GM23338 (cell line): ENCODE measurements around the gene BARX1. TPM values are rescaled to one million over a fixed set of nuclear protein-coding genes. Genes with fewer than 3 reads are reported as not detected.

ENCODE experiments used
- polyA plus RNA-seq: library from polyadenylated mRNA; unstranded; fragments of >200 nt; fragmentation: Nextera tagmentation; extraction: Ambion mirVana; gene quantifications from 2 replicates; pipeline ENCODE4 v1.2.1, GENCODE V29; 2016
- total RNA-seq: library from RNA; depleted of rRNA; stranded (reverse); fragments of >200 nt; shearing (Covaris generic); gene quantifications from 2 replicates; pipeline ENCODE4 v1.2.3, GENCODE V29; 2014; rRNA removed

The BARX1 gene
- total and polyA plus RNA-seq, 2 experiments from 2014 or later, result 0.87 to 1.6 TPM

Other genes with a start within 250 kb of the BARX1 start
- gene PTPDC1, start 129.1 kb upstream of the BARX1 start, total RNA-seq, result 10.0 and 10.6 TPM in 2 replicates
- 3.8 and 4.3 TPM in 2 replicates for gene PTPDC1, start 129.1 kb upstream of the BARX1 start, polyA plus RNA-seq